CD4-positive, alpha-beta T cell treated with Interleukin-6 at 100 ng/mL for 8 hours (primary cell): ENCODE measurements around the gene RPTOR.
A peak's percentile ranks its signal among the peaks of the same experiment; 100 is the strongest.

ENCODE experiments used
- DNase-seq: peaks from one replicate; pipeline ENCODE4 v3.0.0-alpha.2; 2020; ENCODE audit warnings: mixed read lengths, low spot score

RPTOR gene

GRCh38 chr17:80892900-80893603, 348.4 kb downstream of the RPTOR start:
- peak; percentile 41 for DNase-seq

GRCh38 chr17:80893604-80894438, 349.2 kb downstream of the RPTOR start:
- DNase-seq, result no peak

GRCh38 chr17:80894439-80894721, 349.7 kb downstream of the RPTOR start:
- no peak for DNase-seq

- DNase-seq, result no peak
Observed at GRCh38 chr17:80894726-80895125, 350.1 kb downstream of the RPTOR start.

- DNase-seq, result no peak
Observed at GRCh38 chr17:80895366-80895765, 350.7 kb downstream of the RPTOR start.

- DNase-seq, result no peak
Observed at GRCh38 chr17:80898716-80899115, 354.1 kb downstream of the RPTOR start.

GRCh38 chr17:80899402-80900268, 355.0 kb downstream of the RPTOR start:
- DNase-seq, result peak; percentile 74

GRCh38 chr17:80901319-80901718, 356.7 kb downstream of the RPTOR start:
- DNase-seq, result no peak

GRCh38 chr17:80902197-80902962, 357.7 kb downstream of the RPTOR start:
- no peak for DNase-seq

- no peak for DNase-seq
Observed at GRCh38 chr17:80902963-80903611, 358.4 kb downstream of the RPTOR start.

GRCh38 chr17:80904036-80904753, 359.6 kb downstream of the RPTOR start:
- DNase-seq, result no peak

GRCh38 chr17:80905586-80906230, 361.1 kb downstream of the RPTOR start:
- no peak for DNase-seq

GRCh38 chr17:80906364-80907259, 362.0 kb downstream of the RPTOR start:
- no peak for DNase-seq

- no peak for DNase-seq
Observed at GRCh38 chr17:80907281-80907680, 362.6 kb downstream of the RPTOR start.

GRCh38 chr17:80908211-80908610, 363.6 kb downstream of the RPTOR start:
- no peak for DNase-seq

GRCh38 chr17:80908776-80909175, 364.1 kb downstream of the RPTOR start:
- no peak for DNase-seq

- no peak for DNase-seq
Observed at GRCh38 chr17:80909635-80910034, 365.0 kb downstream of the RPTOR start.

- no peak for DNase-seq
Observed at GRCh38 chr17:80910043-80910442, 365.4 kb downstream of the RPTOR start.

- DNase-seq, result no peak
Observed at GRCh38 chr17:80912476-80912875, 367.8 kb downstream of the RPTOR start.
